Large intestine (tissue), 3 donors: ENCODE measurements around the gene MAPKBP1. TPM values are rescaled to one million over a fixed set of nuclear protein-coding genes. Genes with fewer than 3 reads are reported as not detected.

Experiments used
- DNase-seq, 2 donors: peaks; one replicate each; pipeline versions ENCODE4 v3.0.0 to v3.0.0-alpha.2; 2013
- H3K27ac ChIP-seq: one replicate; pipeline ENCODE4 v1.5.1; 2013; ENCODE audit warnings: low read length
- H3K27me3 ChIP-seq: 2 replicates; pipeline ENCODE4 v1.6.1; 2013; ENCODE audit warnings: low read length; ENCODE audit not compliant: control insufficient read depth, insufficient read depth
- H3K36me3 ChIP-seq: 2 replicates; pipeline ENCODE4 v1.6.1; 2013; ENCODE audit warnings: low read length; ENCODE audit not compliant: control insufficient read depth, insufficient read depth
- H3K4me1 ChIP-seq: one replicate; pipeline ENCODE4 v1.6.1; 2013; ENCODE audit warnings: low read length; ENCODE audit not compliant: control insufficient read depth, insufficient read depth
- H3K4me3 ChIP-seq: one replicate; pipeline ENCODE4 v1.5.1; 2013; ENCODE audit warnings: low read length
- H3K9me3 ChIP-seq: one replicate; pipeline ENCODE4 v1.6.1; 2013; ENCODE audit warnings: mild to moderate bottlenecking, low read depth, low read length, moderate library complexity; ENCODE audit not compliant: control insufficient read depth
- WGBS: methylation state at CpG from one replicate; pipeline ENCODE4 v1.1.5; 2013; ENCODE audit warnings: low lambda C conversion rate; ENCODE audit not compliant: insufficient coverage; 5-methylcytosine and 5-hydroxymethylcytosine counted together
- polyA plus RNA-seq: library from polyadenylated mRNA; unstranded; fragments of 120-200 nt; gene quantifications from one replicate; pipeline ENCODE4 v1.2.1, GENCODE V29; 2013

MAPKBP1 gene
- polyA plus RNA-seq, 1 donor: 33.4 TPM

DNA sequence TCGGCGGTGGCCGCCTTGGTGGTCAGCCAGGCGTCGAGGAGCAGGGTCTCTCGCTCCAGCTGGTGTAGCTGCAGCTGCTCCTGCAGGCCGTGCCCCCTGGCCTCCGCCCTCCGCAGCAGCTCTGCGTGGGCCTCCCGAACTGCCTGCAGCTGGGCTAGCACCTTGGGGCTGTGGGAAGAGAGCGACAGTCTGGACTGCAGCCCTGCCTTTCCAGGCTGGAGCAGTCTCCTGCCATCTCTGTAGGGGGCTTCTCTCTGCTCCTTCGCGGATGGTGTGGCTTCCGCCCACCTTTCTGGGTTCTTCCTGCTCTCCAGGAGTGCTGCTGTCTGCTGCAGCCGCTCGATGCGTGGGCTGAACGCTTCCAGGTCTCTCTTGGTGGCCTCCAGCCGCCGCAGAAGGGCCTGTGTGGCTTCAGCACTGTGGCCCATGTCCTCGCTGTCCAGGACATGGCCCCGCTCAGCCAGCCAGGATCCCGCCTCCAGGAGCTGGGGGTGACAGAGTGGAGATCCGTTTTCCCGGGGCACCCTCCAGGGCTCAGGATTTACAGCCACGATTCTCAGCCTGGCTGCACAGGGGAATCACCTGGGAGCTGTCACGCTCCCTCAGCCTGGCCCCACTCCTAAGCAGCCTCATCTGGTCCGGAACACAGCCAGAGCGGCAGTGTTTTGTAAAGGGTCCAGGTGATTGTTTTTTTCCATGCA is 81.1 kb downstream of the MAPKBP1 start:
- Histone ChIP-seq H3K36me3 (no peaks in the 10 kb centered on the region), H3K27ac (no peak overlapping the region), H3K4me3 (no peak overlapping the region), H3K4me1 (no peaks in the 10 kb centered on the region), H3K9me3 (no peaks in the 10 kb centered on the region), H3K27me3 (no peaks in the 10 kb centered on the region)
- DNase-seq: no peak
- no CpG with 5 or more reads among the region's 30 CpGs for WGBS

DNA sequence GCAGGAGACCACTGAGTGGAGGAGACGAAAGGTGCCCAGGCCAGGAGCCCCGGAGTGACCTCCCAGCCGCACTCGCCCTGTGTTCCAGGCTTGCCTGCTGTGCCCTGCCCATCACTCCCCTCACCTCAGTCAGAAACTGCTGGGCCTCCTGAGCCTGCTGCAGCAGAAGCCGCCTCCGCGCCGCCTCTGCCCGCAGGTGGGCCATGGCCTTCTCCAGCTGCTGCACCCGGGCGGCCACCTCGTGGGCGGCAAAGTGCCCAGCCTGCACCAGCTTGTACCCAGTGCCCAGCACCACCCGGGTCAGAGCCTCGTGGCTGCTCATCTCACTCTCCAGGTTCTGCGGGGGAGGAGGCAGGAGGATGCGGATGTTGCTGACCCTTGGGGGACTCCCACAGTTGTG is 82.0 kb downstream of the MAPKBP1 start:
- H3K36me3 ChIP-seq: no peaks in the 10 kb centered on the region
- no CpG with 5 or more reads among the region's 17 CpGs for WGBS
- no peak for DNase-seq
- H3K27me3 ChIP-seq: no peaks in the 10 kb centered on the region
- H3K4me3 ChIP-seq: no peak overlapping the region
- no peaks in the 10 kb centered on the region for H3K9me3 ChIP-seq
- H3K27ac ChIP-seq: no peak overlapping the region
- no peaks in the 10 kb centered on the region for H3K4me1 ChIP-seq

DNA sequence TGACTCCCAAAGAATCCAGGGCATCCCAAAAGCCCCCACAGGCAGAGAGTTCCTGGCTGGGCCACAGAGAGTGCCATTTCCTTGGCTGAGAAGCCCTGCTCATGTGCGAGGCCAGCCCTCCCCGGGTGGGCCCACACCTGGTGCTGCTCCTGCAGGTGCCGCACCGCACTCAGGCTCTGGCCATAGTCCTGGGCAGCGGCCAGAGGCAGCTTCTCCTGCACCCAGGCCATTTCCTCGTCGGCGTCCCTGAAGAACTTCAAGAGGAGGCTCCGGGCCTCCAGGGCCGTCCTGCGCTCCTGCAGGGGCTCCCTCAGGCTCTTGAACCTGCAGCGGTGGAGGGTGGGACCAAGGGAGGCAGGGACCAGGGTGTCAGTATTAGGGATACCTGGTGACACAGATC is 82.4 kb downstream of the MAPKBP1 start:
- H3K27me3 ChIP-seq: no peaks in the 10 kb centered on the region
- no peaks in the 10 kb centered on the region for H3K4me1 ChIP-seq
- no CpG with 5 or more reads among the region's 12 CpGs for WGBS
- no peak overlapping the region for H3K27ac ChIP-seq
- H3K36me3 ChIP-seq: no peaks in the 10 kb centered on the region
- H3K4me3 ChIP-seq: no peak overlapping the region
- no peak for DNase-seq
- H3K9me3 ChIP-seq: no peaks in the 10 kb centered on the region

DNA sequence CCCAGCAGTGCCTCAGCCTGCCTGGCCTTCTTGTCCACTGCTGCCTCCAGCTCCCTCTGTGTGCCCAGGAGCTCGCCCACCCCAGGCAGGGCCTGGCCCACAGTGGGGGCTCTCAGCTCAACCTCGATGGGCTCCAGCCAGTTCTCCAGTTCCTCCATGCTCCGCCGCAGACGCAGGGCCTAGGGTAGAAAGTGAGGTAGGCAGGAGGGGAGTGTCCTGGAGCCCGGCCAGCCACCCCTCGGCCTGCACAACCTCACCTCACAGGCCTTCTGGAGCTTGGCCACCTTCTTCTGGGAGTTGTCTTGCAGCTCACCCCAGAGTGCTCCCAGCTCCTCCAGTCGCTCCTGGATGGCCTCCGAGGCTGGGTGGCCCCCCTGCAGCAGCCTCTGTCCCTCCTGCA is 83.0 kb downstream of the MAPKBP1 start:
- H3K9me3 ChIP-seq: no peaks in the 10 kb centered on the region
- no peaks in the 10 kb centered on the region for H3K36me3 ChIP-seq
- no CpG with 5 or more reads among the region's 9 CpGs for WGBS
- no peak overlapping the region for H3K4me3 ChIP-seq
- H3K27me3 ChIP-seq: no peaks in the 10 kb centered on the region
- H3K4me1 ChIP-seq: no peaks in the 10 kb centered on the region
- no peak overlapping the region for H3K27ac ChIP-seq
- no peak for DNase-seq

DNA sequence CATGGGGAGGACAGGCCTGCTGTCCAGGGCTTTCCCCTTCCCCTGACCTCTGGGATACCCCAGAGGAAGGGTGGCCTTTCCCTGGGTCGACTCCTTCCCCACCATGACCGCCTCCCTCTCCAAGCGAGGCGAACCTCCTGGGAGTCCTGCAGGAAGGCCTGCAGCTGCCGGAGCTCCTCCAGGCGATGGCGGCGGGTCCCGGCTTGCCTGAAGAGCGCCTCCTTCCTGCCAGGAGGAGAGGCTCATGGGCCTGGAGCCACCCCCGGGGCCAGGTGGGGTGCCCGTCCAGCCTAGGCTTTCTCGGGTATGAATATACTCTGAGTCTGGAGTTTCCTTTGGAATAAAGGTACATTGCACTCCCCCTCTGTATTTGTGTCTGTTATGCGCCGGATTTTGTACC is 84.5 kb downstream of the MAPKBP1 start:
- no peaks in the 10 kb centered on the region for H3K9me3 ChIP-seq
- no peaks in the 10 kb centered on the region for H3K36me3 ChIP-seq
- H3K4me3 ChIP-seq: no peak overlapping the region
- no peaks in the 10 kb centered on the region for H3K27me3 ChIP-seq
- H3K27ac ChIP-seq: no peak overlapping the region
- WGBS: 100% methylated on average over 2 of the region's 15 CpGs
- H3K4me1 ChIP-seq: no peaks in the 10 kb centered on the region
- no peak for DNase-seq

DNA sequence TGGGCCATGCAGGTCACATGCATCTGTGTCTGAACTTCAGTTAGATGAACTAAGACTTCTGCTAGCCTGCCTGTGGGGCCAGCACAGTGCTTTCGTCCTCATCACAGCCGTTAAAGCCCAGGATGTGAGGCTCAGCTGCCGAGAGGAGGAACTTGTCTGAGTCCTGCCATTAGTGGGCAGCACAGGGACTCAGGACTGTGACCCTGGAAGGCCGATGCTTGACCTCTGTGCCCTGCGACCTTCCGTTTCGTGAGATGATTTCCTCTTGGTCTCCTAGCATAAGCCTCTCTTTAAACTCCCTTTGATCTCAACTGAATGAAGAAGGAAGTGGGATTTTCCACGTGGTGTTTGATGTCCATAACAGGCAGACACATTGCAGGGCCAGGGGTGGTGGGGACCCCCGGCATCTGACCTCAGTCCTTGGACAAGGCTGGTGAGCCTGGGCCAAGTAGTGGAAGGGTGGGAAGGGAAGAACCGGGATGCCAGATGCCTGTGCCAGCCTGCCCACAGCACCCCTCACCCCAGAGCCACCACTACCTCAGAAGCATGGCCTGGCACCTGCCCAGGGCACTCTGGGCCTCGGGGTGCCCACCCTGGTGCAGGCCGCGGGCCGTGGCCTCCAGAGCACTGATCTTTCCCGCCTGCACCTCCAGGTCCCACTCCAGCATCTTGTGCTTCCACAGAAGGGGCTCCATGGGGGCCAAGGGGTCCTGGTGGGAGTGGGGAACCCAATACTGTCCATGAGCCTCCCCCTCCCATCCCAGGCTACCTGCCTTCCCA is 86.0 kb downstream of the MAPKBP1 start:
- Histone ChIP-seq H3K4me3 (no peak overlapping the region), H3K27ac (no peak overlapping the region), H3K4me1 (no peaks in the 10 kb centered on the region), H3K9me3 (no peaks in the 10 kb centered on the region), H3K36me3 (no peaks in the 10 kb centered on the region), H3K27me3 (no peaks in the 10 kb centered on the region)
- no peak for DNase-seq
- WGBS: no CpG with 5 or more reads among the region's 15 CpGs

DNA sequence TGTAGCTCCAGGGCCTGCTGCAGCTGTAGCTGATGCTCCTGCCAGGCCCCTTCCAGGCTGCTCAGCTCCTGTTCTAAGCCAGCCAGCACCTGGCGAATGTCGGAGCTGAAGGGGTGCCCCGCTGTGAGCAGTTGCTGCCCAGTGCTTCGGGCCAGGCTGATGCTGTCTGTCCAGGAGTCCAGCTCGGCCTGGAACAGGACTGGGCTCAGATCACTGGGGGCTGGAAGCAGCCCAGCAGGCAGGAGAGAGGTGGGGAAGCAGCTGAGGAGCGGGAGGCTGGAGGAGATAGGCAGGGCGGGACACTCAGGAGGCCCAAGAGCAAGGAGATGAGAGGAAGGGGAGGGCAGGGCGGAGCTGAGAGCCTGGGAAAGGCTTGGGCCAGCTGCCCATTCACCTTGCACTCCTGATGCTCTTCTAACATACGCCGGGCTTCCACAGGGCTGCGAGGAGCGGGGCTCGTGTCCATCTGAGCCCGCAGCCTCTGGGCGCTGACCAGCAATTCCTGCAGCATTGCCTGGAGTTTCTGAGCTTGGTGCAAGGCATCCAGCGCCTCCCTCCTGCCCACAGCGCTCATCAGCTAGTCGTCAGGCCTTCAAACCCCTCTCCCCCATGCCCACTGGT is 87.6 kb downstream of the MAPKBP1 start:
- Histone ChIP-seq H3K4me3 (no peak overlapping the region), H3K36me3 (no peaks in the 10 kb centered on the region), H3K4me1 (peaks cover 12% of the 10 kb centered on the region), H3K27ac (no peak overlapping the region), H3K9me3 (no peaks in the 10 kb centered on the region), H3K27me3 (no peaks in the 10 kb centered on the region)
- no peak for DNase-seq
- WGBS: no CpG with 5 or more reads among the region's 18 CpGs

DNA sequence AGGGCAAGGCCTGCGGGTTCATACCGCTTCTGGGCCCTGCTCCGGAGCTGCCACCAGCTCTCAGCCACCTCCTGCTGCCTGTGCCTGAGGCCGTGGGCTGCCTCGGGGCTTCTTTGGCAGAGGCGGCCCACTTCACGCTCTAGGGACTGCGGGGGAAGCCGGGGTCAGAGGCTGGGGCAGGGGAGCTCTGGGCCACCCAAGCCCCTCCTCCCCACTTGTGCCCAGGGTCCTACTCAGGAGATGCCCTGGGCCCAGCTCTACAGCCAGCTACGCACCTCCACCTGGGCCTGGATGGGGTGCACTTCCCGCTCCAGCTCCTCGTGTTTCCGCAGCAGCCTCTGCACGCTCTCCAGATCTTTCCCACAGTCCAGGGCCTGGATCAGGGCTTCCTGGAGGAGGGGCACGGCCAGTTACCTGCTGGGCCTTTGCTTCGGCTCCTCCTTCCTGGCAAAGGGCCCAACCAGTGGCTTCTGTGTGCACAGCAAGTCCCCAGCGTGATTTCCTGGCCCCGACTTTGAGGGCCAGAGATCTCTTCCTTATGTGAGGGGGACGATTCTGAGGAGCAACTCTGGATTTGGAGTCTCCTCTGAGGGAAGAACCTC is 88.3 kb downstream of the MAPKBP1 start:
- no peaks in the 10 kb centered on the region for H3K36me3 ChIP-seq
- H3K4me3 ChIP-seq: no peak overlapping the region
- WGBS: no CpG with 5 or more reads among the region's 19 CpGs
- no peak for DNase-seq
- no peak overlapping the region for H3K27ac ChIP-seq
- no peaks in the 10 kb centered on the region for H3K27me3 ChIP-seq
- H3K4me1 ChIP-seq: peaks cover 13% of the 10 kb centered on the region
- H3K9me3 ChIP-seq: no peaks in the 10 kb centered on the region

DNA sequence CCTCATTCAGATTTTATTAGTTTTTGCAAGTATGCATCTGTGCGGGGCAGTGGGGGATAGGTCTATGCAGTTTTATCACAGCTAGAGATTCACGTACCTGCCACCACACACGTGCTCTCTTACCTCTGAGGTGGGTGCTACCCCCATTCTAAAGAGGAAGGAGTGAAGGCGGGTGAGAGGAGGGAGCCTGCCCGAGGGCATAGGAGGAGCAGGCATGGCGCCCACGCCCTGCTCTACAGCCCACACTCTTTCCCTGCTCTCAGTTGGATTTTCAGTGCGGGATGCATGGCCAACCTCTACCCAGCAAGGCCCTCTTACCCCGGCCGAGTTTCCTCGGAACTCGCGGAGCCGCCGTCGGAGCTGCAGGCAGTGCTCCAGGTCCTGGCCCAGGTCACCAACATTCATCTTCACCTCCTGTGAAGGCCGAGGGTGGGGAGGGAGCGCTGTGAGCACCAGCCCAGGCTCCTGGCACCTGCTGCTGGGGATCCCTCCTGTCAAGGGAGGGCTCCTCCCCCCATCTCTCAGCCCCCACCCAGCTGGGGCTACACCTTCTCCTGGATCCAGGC is 91.3 kb downstream of the MAPKBP1 start:
- Histone ChIP-seq H3K36me3 (no peaks in the 10 kb centered on the region), H3K4me1 (peaks cover 13% of the 10 kb centered on the region), H3K27me3 (no peaks in the 10 kb centered on the region), H3K9me3 (no peaks in the 10 kb centered on the region), H3K4me3 (no peak overlapping the region), H3K27ac (no peak overlapping the region)
- WGBS: no CpG with 5 or more reads among the region's 18 CpGs
- DNase-seq: no peak

DNA sequence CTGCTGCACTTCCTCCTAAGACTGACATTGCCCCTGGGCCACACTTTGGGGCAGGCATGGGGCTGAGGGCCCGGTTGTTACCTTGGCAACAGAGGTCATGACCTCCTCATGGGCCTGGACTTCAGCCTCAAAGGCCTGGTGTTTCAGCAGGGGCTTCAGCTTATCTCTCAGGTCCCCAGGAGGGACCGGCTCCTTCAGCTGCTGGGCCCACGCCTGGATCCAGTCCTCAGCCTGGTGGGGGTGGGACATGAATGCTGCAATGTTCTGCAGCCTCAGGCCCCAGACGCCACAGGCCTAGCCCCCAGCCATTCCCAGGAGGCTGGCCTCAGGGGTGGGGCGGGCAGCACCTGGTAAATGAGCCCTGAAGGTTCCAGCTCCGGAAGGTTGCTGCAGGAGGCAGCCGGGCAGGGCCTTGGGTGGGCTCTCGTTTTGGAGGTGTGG is 92.0 kb downstream of the MAPKBP1 start:
- WGBS: no CpG with 5 or more reads among the region's 8 CpGs

More for the DNA sequence above, 92.0 kb downstream of the MAPKBP1 start:
- peak; percentile 37 to 66 for DNase-seq
- Histone ChIP-seq H3K9me3 (no peaks in the 10 kb centered on the region), H3K27me3 (no peaks in the 10 kb centered on the region), H3K27ac (no peak overlapping the region), H3K36me3 (no peaks in the 10 kb centered on the region), H3K4me3 (no peak overlapping the region), H3K4me1 (peaks cover 13% of the 10 kb centered on the region)
